Panc1 (cell line): ENCODE measurements around the gene ZFP28.

Experiments used
- POLR2AphosphoS5 ChIP-seq: IDR thresholded peaks from 2 replicates; pipeline ENCODE4 v1.6.1; 2012; ENCODE audit warnings: mild to moderate bottlenecking, low read depth, low read length, moderate library complexity
- TF ChIP-seq, protein P1 (sequence below): fragments of 450-650 bp; IDR thresholded peaks from 2 replicates; pipeline ENCODE4 v1.5.1; 2017; ENCODE audit warnings: mild to moderate bottlenecking

DNA sequence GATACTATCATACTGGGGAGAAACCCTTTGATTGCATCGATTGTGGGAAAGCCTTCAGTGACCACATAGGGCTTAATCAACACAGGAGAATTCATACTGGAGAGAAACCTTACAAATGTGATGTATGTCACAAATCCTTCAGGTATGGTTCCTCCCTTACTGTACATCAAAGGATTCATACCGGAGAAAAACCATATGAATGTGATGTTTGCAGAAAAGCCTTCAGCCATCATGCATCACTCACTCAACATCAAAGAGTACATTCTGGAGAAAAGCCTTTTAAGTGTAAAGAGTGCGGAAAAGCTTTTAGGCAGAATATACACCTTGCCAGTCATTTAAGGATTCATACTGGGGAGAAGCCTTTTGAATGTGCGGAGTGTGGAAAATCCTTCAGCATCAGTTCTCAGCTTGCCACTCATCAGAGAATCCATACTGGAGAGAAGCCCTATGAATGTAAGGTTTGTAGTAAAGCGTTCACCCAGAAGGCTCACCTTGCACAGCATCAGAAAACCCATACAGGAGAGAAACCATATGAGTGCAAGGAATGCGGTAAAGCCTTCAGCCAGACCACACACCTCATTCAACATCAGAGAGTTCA is 15.6 kb downstream of the ZFP28 start:
- TF ChIP-seq POLR2AphosphoS5: no peak
- TF ChIP-seq, protein P1, sequence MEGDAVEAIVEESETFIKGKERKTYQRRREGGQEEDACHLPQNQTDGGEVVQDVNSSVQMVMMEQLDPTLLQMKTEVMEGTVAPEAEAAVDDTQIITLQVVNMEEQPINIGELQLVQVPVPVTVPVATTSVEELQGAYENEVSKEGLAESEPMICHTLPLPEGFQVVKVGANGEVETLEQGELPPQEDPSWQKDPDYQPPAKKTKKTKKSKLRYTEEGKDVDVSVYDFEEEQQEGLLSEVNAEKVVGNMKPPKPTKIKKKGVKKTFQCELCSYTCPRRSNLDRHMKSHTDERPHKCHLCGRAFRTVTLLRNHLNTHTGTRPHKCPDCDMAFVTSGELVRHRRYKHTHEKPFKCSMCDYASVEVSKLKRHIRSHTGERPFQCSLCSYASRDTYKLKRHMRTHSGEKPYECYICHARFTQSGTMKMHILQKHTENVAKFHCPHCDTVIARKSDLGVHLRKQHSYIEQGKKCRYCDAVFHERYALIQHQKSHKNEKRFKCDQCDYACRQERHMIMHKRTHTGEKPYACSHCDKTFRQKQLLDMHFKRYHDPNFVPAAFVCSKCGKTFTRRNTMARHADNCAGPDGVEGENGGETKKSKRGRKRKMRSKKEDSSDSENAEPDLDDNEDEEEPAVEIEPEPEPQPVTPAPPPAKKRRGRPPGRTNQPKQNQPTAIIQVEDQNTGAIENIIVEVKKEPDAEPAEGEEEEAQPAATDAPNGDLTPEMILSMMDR: no peak
